Coronary artery (tissue), 2 donors: ENCODE results near the gene TAF1B.

Experiments
- DNase-seq: peaks from one replicate; pipeline ENCODE4 v3.0.0-alpha.2; 2017; ENCODE audit warnings: low spot score
- H3K27ac ChIP-seq, 2 donors: fragments of 200-600 bp; sonication (generic); one replicate each; pipeline ENCODE4 v1.5.1; 2016 to 2019
- H3K4me3 ChIP-seq: fragments of 200-600 bp; sonication (generic); 2 replicates; pipeline ENCODE4 v1.5.1; 2016; ENCODE audit warnings: mild to moderate bottlenecking, moderate library complexity
- CTCF ChIP-seq: fragments of 200-600 bp; sonication (generic); IDR thresholded peaks from one replicate; pipeline ENCODE4 v1.5.1; 2019; ENCODE audit warnings: antibody characterized with exemption

TAF1B gene

GRCh38 chr2:9814129-9814868 lies 29.0 kb upstream of the TAF1B start:
- peak; percentile 26 for TF ChIP-seq CTCF
- H3K4me3 ChIP-seq, result peak overlapping the region; percentile 53

GRCh38 chr2:9815076-9815475 lies 28.2 kb upstream of the TAF1B start:
- no peak for TF ChIP-seq CTCF
- DNase-seq, result no peak
- Histone ChIP-seq H3K4me3 (no peak overlapping the region), H3K27ac (no peak overlapping the region)

More at GRCh38 chr2:9814129-9814868, 29.0 kb upstream of the TAF1B start:
- no peak for DNase-seq
- no peak overlapping the region for H3K27ac ChIP-seq

GRCh38 chr2:9815844-9816279 lies 27.4 kb upstream of the TAF1B start:
- no peak for DNase-seq
- Histone ChIP-seq H3K4me3 (no peak overlapping the region), H3K27ac (no peak overlapping the region)
- TF ChIP-seq CTCF, result no peak

- H3K27ac ChIP-seq, result no peak overlapping the region
- no peak overlapping the region for H3K4me3 ChIP-seq
- TF ChIP-seq CTCF, result no peak
- no peak for DNase-seq
These were observed 25.2 kb upstream of the TAF1B start for GRCh38 chr2:9818097-9818496.

GRCh38 chr2:9819551-9819950 lies 23.7 kb upstream of the TAF1B start:
- no peak for TF ChIP-seq CTCF
- Histone ChIP-seq H3K4me3 (no peak overlapping the region), H3K27ac (no peak overlapping the region)
- DNase-seq, result no peak

GRCh38 chr2:9820020-9820973 lies 23.0 kb upstream of the TAF1B start:
- no peak for DNase-seq
- no peak for TF ChIP-seq CTCF
- no peak overlapping the region for H3K4me3 ChIP-seq
- H3K27ac ChIP-seq, result no peak overlapping the region
